Measurements from ENCODE around the gene SIGLEC15.

The SIGLEC15 gene

GRCh38 chr18:45854036-45854586 is 28.6 kb downstream of the SIGLEC15 start:
- TF ChIP-seq CTCF (IDR thresholded peaks at IDR 0.05) = no peak

- TF ChIP-seq CTCF (IDR thresholded peaks at IDR 0.05) = no peak
These were observed 31.1 kb downstream of the SIGLEC15 start for GRCh38 chr18:45856531-45856930.

GRCh38 chr18:45859334-45859733 is 33.9 kb downstream of the SIGLEC15 start:
- TF ChIP-seq CTCF (IDR thresholded peaks at IDR 0.05) = no peak

- no peak for TF ChIP-seq CTCF (IDR thresholded peaks at IDR 0.05)
These were observed 35.0 kb downstream of the SIGLEC15 start for GRCh38 chr18:45860492-45860891.

- TF ChIP-seq CTCF (IDR thresholded peaks at IDR 0.05) = no peak
These were observed 35.5 kb downstream of the SIGLEC15 start for GRCh38 chr18:45860971-45861370.

GRCh38 chr18:45861926-45862325 is 36.5 kb downstream of the SIGLEC15 start:
- no peak for TF ChIP-seq CTCF (IDR thresholded peaks at IDR 0.05)

- no peak for TF ChIP-seq CTCF (IDR thresholded peaks at IDR 0.05)
These were observed 38.0 kb downstream of the SIGLEC15 start for GRCh38 chr18:45863469-45863868.

GRCh38 chr18:45864081-45864480 is 38.6 kb downstream of the SIGLEC15 start:
- no peak for TF ChIP-seq CTCF (IDR thresholded peaks at IDR 0.05)

All from LNCAP (cell line).